Measurements from ENCODE around the gene BHLHE41.

GRCh38 chr12:26156201-26156871, 31.5 kb upstream of the BHLHE41 start:
- TF ChIP-seq SREBF2 (IDR thresholded peaks at IDR 0.05) (no peak), POLR2A (IDR thresholded peaks at IDR 0.05; ENCODE audit: low read length) (no peak), KDM1A (IDR thresholded peaks at IDR 0.05; ENCODE audit: low read depth) (no peak), RCOR1 (IDR thresholded peaks at IDR 0.05; ENCODE audit: low read depth, low read length) (no peak)

All from A549 (cell line).